Fibroblast of lung (primary cell): ENCODE results near the gene FAM209B.

Experiments
- EZH2 ChIP-seq: IDR thresholded peaks from 2 replicates; pipeline ENCODE4 v1.5.1; 2012; ENCODE audit warnings: low read length, control low read depth, mild to moderate bottlenecking; ENCODE audit errors: missing control alignments
- TF ChIP-seq, protein P1 (sequence below), 2 donors: IDR thresholded peaks in 1 of 2; conservative IDR thresholded peaks in 1 of 2; 1 replicate in 1 of 2; 2 replicates in 1 of 2; pipeline ENCODE4 v1.5.1; 2011 to 2012; ENCODE audit warnings: low read length in 2 of 2, control low read depth in 1 of 2, inconsistent platforms in 1 of 2, low read depth in 1 of 2, mild to moderate bottlenecking in 1 of 2

DNA sequence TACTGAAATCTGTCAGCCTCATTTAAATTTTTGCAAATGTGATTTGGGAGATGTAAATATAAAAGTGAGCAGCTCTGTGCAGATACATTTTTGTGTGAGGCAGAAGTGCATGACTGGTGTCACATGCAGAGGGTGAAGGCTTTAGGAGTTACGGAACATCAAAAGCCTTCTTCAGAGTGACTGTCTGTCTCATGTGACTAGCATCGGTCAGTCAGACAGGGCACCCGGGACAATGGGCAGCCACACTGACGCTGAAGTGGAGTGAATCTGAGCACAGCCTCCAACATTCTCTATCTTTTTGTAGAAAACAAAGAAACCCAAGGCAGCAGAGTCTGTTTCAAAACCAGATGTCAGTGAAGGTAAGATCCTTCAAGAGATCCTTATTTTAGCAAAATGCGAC is 16.4 kb upstream of the FAM209B start:
- TF ChIP-seq, protein P1, sequence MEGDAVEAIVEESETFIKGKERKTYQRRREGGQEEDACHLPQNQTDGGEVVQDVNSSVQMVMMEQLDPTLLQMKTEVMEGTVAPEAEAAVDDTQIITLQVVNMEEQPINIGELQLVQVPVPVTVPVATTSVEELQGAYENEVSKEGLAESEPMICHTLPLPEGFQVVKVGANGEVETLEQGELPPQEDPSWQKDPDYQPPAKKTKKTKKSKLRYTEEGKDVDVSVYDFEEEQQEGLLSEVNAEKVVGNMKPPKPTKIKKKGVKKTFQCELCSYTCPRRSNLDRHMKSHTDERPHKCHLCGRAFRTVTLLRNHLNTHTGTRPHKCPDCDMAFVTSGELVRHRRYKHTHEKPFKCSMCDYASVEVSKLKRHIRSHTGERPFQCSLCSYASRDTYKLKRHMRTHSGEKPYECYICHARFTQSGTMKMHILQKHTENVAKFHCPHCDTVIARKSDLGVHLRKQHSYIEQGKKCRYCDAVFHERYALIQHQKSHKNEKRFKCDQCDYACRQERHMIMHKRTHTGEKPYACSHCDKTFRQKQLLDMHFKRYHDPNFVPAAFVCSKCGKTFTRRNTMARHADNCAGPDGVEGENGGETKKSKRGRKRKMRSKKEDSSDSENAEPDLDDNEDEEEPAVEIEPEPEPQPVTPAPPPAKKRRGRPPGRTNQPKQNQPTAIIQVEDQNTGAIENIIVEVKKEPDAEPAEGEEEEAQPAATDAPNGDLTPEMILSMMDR (conservative IDR thresholded peaks at IDR 0.05 in 1 of 2, IDR thresholded peaks at IDR 0.05 in 1 of 2; ENCODE audit: low read depth in 1 of 2, low read length in 2 of 2) = no peak
- no peak for TF ChIP-seq EZH2
